ENCODE data around the gene FNDC11.

FNDC11 gene

DNA sequence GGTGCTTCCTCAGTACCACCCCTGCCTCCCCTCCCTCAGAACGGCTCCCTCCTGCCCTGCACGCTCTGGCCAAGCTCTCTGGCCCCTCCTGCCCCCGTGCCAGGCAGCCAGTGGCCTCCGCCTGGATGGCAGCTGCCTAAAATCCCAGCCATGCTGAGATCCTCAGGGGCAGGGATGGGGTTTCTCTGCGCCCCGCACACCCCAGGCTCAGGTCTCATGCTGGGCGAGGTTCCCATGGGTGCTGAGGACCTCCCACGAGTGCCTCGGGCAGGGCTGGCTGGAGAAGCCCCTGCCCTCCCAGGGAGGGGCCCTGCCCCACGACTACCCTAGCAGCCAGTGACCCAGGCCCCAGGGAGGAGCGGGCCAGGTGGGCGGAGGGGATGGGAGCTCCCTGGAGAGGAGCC lies 19.5 kb upstream of the FNDC11 start:
- DNase-seq (ENCODE audit: extremely low spot score), result no peak
- TF ChIP-seq, protein P1, sequence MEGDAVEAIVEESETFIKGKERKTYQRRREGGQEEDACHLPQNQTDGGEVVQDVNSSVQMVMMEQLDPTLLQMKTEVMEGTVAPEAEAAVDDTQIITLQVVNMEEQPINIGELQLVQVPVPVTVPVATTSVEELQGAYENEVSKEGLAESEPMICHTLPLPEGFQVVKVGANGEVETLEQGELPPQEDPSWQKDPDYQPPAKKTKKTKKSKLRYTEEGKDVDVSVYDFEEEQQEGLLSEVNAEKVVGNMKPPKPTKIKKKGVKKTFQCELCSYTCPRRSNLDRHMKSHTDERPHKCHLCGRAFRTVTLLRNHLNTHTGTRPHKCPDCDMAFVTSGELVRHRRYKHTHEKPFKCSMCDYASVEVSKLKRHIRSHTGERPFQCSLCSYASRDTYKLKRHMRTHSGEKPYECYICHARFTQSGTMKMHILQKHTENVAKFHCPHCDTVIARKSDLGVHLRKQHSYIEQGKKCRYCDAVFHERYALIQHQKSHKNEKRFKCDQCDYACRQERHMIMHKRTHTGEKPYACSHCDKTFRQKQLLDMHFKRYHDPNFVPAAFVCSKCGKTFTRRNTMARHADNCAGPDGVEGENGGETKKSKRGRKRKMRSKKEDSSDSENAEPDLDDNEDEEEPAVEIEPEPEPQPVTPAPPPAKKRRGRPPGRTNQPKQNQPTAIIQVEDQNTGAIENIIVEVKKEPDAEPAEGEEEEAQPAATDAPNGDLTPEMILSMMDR (IDR thresholded peaks at IDR 0.05; ENCODE audit: control extremely low read depth, extremely low read depth, low read depth, missing control alignments), result no peak
- CTCF ChIA-PET, result interaction anchor here (1.6 kb wide), 1 partner anchor 108 kb away, joined by 5 read pairs; no protein-coding TSS in a partner anchor
- POLR2A ChIA-PET, result no interaction called here

DNA sequence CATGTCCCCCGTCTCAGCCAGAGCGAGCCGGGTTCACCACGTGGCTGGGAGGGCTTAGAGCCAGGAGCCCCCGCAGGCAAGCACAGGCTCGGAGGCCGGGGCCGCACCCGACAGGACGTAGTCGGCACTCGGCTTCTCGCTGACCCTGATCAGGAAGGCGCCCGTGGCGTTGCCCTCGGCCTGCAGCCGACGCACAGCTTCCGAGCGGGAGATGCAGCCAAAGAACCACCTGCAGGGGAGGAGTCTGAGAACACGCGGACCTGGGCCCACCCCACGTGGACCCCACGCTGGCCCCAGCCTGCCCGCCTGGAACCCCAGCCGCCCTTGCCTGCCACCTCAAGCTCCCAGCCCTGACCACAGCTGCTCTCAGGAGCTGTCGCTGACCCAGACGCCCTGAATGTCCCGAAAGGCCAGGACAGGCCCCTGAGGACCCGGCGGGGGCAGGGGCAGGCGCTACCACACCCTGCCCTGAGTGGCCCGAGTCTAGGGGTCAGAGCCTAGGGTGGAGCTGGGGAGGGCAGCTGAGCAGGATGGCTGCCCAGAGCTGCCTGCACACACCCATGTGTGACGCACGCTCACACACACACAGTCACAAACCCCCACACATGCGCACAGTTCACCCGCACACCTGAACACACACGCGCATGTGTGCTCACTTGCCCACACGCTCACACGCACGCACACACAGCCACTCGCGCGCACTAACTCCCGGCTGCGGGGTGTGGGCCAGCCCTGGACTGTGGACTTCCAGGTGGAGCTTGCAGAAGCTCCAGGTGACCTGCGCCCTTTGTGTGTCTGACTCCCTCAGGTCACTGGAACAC lies 18.9 kb upstream of the FNDC11 start:
- CTCF ChIA-PET, result interaction anchor here (1.5 to 1.6 kb wide), 2 partner anchors 107 to 439 kb away, joined by 3 to 5 read pairs; no protein-coding TSS in a partner anchor
- DNase-seq (ENCODE audit: extremely low spot score), result no peak
- TF ChIP-seq, protein P1 (IDR thresholded peaks at IDR 0.05; ENCODE audit: control extremely low read depth, extremely low read depth, low read depth, missing control alignments), result no peak
- POLR2A ChIA-PET, result no interaction called here

- DNase-seq (ENCODE audit: extremely low spot score), result no peak
- ChIA-PET POLR2A (interaction anchor here (1.4 kb wide), 1 partner anchor 15 kb away, joined by 3 read pairs; no protein-coding TSS in a partner anchor), CTCF (interaction anchor here (1.0 to 4.2 kb wide), 20 partner anchors 8 to 521 kb away, joined by 3 to 35 read pairs (median 6); partner anchors contain the start of genes ARFRP1, FNDC11, PPDPF and PRPF6)
- TF ChIP-seq, protein P1 (IDR thresholded peaks at IDR 0.05; ENCODE audit: control extremely low read depth, extremely low read depth, low read depth, missing control alignments), result no peak
These were observed 17.6 kb upstream of the FNDC11 start for GRCh38 chr20:63536241-63536977.

DNA sequence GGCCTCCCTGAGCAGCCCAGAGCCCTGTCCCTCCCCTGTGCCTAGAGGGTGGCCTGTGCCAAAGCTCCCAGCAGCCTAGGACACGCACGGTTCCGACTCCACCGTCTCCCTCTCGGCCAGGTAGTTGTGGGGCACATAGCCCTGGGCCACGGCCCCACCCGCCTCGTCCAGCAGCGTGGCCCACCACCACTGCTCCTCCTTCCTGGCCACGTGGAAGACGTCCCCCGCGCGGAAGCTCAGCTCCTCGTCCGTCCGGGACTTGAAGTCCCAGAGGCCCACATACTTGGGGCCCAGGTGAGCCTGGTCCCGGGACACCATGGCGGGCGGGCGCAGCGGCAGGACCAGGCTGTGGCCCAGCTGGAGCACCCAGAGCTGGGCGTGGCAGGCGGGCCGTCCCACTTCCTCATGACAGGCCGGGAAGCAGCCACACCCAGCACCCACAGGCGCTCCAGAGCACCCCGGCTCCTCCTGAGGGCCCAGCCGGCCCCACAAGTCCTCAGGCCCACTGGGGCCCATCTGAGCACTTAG lies 16.9 kb upstream of the FNDC11 start, which contains the start of gene PTK6:
Gene PTK6, minus strand, starts transcription at position 380 of the 528 bp plus-strand sequence. Its CDS starts 62 bp downstream, at position 318.
- ChIA-PET CTCF (interaction anchor here (0.6 to 4.2 kb wide), 59 partner anchors 9 to 583 kb away, joined by 3 to 35 read pairs (median 4); partner anchors contain the start of genes ABHD16B, ARFRP1, FNDC11 and HELZ2), POLR2A (interaction anchor here (1.4 kb wide), 2 partner anchors 16 to 105 kb away, joined by 3 to 4 read pairs; no protein-coding TSS in a partner anchor)
- TF ChIP-seq, protein P1 (IDR thresholded peaks at IDR 0.05; ENCODE audit: control extremely low read depth, extremely low read depth, low read depth, missing control alignments), result no peak
- peak; percentile 71 for DNase-seq (ENCODE audit: extremely low spot score)

GRCh38 chr20:63537525-63538203 lies 16.3 kb upstream of the FNDC11 start:
- peak; percentile 99 for DNase-seq (ENCODE audit: extremely low spot score)
- TF ChIP-seq, protein P1 (IDR thresholded peaks at IDR 0.05; ENCODE audit: control extremely low read depth, extremely low read depth, low read depth, missing control alignments), result peak; percentile 98
- ChIA-PET POLR2A (interaction anchor here (0.5 to 1.4 kb wide), 3 partner anchors 16 to 104 kb away, joined by 3 to 5 read pairs (median 4); no protein-coding TSS in a partner anchor), CTCF (interaction anchor here (0.6 to 4.2 kb wide), 59 partner anchors 9 to 582 kb away, joined by 3 to 35 read pairs (median 4); partner anchors contain the start of genes ABHD16B, ARFRP1, FNDC11 and HELZ2)
